HG02571 (cell line): Measurements from ENCODE around the gene NPAS1.

Experiments used
- ATAC-seq: cut with Tn5 transposase; IDR thresholded peaks from one replicate; pipeline ENCODE4 v1.9.1; 2021; ENCODE audit warnings: mild to moderate bottlenecking, moderate library complexity; ENCODE audit not compliant: unreplicated experiment

The NPAS1 gene, protein sequence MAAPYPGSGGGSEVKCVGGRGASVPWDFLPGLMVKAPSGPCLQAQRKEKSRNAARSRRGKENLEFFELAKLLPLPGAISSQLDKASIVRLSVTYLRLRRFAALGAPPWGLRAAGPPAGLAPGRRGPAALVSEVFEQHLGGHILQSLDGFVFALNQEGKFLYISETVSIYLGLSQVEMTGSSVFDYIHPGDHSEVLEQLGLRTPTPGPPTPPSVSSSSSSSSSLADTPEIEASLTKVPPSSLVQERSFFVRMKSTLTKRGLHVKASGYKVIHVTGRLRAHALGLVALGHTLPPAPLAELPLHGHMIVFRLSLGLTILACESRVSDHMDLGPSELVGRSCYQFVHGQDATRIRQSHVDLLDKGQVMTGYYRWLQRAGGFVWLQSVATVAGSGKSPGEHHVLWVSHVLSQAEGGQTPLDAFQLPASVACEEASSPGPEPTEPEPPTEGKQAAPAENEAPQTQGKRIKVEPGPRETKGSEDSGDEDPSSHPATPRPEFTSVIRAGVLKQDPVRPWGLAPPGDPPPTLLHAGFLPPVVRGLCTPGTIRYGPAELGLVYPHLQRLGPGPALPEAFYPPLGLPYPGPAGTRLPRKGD

DNA sequence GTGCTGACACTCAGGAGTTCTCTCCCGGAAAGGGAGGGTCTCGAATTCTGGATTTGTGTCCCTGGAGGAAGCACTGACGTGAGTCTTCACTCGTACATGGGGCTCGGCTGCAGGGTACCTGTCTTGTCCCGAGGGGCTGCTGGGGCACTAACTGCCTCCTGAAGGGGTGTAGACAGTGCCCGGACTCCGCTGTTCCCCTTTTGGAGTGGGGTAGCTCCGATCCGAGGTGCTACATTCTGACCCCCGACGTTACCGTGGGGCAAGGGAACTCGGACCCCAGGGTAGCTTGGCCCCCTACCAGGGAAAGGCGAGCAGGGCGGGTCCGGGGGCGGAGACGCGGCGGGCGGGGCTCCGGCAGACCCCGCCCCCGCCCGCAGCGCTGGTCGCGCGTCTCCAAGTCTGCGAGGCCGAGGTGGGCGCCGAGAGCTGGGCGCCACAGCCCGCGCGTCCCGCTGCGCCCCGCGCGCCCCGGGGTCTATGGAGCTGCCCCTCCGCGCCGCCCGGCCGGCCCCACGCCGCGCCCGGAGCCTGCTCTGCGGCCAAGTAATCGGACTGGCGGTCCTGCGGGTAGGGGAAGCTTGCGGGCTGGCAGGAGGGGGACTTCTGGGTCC lies at the start of gene NPAS1:
NPAS1 (plus strand) TSS at position 407 of the 611 bp plus-strand sequence. CDS start 1,211 bp downstream, outside the sequence.
- no peak for ATAC-seq

DNA sequence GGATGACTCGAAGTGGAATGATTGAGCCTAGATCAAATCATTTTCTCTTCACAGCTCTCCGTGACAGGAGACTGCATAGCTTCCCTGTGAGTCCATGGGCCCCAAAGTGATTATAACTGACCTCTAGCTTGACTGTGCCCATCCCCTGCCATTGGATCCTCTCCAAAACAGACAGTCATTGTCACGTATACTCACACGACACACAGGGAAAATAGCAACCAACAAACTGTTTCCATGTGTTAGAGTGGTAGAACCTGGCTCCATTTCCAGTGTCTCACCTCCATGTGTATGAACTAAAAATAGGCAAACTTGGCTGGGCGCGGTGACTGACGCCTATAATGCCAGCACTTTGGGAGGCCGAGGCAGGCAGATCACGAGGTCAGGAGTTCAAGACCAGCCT lies 48.8 kb upstream of the NPAS1 start:
- ATAC-seq, result no peak

DNA sequence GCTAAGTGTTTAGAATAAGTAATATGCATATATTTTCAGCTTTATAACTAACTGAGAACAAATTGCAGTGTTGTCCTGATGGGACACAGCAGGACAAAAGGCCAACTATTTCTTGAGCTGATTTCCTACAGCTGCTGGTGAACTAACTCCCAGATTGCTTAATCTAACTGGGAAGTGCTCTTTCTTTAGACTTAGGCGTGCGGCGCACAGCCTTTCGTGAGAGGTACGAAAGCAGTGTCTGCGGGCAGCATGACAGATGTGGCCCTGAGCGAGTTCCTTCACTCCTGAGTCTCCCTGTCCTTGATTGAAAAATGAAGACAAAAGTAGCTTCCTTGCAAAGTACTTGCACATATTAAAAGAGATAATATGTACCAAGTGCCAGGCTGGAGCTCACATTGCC lies 47.3 kb upstream of the NPAS1 start:
- no peak for ATAC-seq

DNA sequence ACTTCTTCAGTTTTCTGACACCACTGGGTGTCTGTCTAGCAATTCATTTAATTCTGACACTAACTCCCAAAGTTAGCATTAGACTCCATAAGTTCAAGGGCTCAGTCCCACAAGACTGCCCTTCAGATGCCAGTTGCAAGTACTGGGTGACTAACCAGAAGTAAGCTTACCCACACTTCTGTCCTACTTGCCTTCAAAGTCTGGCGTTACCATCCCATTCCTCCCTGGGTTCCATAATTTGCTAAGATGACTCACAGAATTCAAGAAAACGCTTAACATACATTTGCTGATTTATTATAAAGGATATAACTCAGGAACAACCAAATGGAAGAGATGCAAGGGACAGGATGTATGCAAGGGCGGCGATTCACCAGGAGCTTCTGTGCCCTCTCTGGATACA lies 45.5 kb upstream of the NPAS1 start:
- no peak for ATAC-seq

DNA sequence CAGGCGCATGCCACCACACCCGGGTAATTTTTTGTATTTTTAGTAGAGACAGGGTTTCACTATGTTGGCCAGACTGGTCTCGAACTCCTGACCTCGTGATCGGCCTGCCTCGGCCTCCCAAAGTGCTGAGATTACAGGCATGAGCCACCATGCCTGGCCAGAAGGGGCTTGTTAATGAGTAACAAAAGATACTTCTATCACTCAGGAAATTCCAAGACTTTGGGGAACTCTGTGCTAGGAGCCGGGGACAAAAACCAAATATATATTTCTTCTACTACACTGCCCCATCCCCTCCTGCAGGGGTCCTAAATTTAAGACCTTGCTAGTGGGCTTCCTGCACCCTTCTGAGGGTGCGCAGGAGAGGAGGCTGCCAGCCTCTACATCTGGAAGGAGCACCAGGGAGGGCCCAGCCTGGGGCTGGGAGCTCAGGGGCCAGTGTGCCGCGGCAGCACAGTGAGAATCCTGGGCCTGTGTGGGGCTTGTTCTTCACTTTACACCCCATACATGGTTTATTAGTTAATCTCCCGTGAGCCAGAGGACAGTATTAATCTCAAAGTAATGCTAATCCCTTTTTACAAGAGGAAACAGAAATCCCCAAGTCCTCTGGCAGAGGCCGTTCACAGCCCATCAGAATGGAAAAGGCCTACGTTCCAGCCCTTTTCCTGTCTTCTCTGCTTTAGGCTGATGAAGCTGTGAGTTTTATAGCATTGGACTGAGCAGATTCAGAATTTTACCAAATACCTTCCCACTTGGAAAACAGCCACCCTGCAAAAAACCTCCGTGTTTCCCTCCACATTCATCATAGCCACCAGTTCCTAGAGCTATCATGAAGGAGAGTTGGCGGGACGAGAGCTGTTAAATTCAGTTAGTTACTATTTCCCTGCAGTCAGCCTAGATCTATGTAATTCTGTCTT lies 44.4 kb upstream of the NPAS1 start:
- no peak for ATAC-seq

DNA sequence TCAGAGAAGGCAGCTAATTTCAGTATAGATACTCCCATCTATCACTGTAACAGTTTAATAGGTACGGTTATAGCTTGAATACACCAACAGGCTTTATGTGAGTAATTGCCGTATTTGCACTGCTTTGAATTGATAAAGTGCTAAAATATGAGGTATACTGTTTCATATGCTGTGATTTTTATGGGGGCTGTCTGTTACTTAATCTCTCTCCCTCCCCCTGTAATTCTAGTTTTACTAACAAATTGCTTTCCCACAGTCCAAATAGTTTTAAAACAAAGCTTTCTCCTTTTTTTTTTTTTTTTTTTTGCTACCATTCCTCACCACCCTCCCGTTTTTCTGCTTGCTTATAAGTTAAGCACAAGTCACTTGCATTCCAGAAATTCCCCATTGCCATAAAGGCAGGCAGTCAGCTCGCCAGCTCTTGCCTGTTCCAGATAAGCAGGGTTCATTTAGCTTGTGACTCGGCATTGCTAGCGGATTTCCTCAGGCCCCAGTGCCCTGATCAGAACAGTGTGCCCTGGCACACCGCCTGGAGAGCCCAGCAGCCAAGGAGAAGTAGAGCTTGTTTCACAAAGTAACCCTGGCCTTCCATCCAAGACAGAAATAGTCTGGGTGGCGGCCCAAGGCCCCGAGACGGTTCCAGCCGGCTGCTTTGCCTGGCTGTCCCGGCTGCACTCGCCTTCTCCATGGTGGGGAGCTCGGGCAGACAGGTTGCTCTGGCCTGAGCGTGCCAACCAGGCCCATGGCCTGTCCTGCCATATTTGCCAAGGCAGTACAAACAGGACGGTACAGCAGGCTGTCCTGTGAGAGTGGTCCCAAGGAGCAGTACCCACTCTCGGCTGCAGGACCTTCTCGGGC lies 43.5 kb upstream of the NPAS1 start:
- ATAC-seq, result no peak

DNA sequence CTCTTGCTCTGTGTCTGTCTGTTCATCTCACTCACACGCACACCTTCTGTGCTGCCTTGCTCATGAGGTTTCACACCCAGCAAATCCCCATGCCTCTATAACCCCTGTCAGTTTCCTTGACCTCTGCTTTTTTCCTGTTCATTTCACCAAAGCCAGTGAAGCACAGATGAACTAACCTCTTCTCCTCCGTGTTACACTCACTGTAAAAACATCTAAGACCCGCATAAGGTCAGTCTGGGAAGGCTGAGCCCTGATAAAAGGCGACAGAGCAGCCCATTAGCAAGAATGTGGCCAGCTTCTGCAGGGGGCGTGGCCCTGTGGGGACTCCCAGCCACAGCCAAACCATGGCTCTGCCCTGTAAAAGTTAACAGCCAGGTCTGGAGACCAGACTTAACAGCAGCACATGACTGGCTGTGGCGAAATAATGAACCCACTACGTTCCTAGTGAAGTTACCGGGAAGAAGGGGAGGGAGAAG lies 42.8 kb upstream of the NPAS1 start:
- no peak for ATAC-seq

DNA sequence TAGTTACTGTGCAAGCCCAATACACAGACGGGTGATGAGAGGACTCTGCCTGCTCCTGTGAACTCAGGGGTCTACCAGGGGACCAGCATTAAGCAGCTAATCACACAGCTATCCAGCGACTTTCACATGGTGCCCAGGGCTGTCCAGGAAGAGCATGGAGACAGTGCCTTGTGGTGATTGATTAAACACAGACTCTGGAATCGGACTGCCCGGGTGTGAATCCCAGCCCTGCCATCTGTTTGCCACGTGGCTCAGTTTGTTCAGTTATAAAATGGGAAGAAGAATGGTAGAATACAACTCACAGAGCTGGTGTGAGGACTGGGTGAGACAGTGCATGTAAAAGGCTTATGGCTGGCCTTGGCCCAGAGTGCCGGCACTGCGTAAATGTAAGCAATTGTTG lies 42.1 kb upstream of the NPAS1 start:
- no peak for ATAC-seq

DNA sequence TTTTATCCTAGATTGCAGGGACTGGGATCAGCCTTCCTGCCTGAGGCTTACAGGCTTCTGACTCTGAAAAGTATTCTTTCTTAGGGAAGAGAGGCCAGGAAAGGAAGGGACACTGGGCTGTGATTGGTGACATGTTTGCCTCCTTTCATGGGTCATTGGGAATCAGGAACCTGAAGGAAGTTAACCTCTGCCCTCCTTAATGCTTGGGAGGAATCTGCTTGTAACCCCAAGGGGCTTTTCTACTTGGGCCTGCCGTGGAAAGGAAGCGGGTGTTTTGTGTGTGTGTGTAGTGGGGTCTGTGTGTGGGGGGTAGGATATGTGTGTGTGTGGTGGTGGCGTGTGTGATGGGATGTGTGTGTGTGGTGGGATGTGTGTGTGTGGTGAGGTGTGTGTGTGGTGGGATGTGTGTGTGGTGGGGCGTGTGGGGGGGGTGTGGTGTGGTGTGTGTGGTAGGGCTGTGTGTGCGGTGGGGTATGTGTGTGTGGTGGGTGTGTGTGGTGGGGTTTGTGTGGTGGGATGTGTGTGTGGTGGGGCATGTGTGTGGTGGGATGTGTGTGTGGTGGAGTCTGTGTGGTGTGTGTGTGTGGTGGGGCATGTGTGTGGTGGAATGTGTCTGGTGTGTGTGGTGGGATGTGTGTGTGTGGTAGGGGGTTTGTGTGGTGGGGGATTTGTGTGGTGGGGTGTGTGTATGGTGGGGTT lies 41.3 kb upstream of the NPAS1 start:
- ATAC-seq, result no peak

DNA sequence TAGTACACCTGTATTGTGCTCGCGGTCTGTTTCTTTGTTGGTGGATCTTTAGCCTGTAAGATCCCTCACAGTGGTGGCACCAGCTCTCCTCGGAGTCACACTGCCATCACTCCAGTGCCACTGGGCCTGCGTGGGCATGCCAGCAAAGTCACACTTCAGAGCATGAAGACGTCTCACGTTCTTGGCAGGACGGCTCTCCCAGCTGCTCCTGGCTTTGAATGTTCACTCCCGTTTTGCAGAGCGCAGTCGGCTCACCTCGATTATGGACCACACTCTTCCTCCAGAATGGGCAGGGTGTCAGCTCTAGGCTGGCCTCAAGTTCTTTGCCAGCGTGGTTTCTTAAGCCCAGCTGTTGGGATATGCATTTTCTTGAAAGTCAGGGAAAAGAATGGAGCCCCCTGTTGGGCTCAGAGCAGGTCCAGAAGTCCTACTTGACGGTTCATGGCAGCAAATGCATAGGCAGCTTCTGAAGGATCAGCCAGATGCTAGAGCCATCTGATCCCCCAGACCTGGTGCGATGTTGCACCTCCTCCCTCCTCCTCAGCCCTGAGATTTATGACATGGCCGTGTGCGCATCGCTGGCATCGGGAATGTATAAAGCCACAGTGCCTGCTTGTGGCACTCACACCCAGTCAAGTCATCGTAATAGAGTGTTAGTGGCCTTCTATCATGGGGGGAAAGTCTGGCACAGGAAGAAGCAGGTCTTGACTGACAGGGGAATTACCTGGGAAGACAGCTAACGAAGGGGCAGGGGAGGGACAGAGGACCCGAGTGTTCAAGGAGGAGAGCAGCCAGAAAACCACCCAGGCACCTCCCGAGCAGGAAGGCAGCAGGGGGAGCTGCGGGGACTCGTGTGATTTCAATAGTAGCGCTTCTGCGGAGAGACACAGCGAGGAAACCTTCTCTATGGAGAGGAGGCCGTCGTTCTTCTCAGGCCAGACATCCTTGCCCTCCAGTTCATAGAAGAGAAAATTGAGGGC lies 40.2 kb upstream of the NPAS1 start:
- no peak for ATAC-seq

DNA sequence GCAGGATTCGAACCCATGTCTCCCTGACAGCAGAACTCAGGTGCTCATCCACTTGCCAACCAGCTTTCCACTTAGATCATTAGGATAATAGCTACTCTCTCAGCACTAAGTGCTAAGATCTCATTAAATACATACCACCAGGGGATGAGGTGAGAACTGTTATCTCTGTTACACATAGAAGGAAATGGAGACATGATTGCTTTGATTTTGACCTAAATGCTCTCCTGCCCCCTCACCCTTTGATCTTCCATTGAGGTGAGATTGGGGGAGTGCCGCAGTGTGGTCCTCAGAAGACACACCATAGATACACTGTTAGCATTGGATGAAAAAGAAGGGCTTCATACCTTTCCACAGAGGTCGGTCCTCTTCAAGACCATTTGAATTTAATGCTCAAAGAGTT lies 38.9 kb upstream of the NPAS1 start:
- ATAC-seq, result no peak

DNA sequence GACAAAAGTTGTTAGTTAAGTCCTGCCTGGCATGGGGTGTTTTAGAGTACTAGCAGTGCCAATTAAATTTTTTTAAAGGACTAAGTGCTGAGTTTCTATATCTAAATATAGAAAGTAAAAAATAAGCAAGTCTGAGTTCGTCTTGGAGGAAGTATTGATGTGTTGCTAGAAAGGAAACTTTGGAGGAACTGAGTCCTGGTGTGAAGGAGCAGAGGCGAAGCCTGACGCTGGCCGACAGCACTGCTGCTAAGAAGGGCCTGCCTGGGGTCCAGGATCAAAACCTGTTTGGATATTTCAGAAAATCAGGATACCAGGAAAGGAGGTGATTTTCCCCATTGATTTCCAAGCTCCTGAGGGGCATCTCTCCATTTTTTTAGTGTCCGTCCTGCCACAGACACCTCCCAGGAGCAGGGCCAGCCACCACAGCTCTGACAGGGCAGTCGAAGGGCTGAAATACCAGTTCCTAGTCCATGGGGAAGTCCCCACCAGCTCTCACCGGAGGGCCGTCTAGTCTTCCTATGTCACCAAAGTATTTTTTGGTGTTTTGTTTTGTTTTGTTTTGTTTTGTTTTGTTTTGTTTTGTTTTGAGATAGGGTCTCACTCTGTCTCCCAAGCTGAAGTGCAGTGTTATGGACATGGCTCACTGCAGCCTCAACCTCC lies 38.2 kb upstream of the NPAS1 start:
- ATAC-seq, result no peak

DNA sequence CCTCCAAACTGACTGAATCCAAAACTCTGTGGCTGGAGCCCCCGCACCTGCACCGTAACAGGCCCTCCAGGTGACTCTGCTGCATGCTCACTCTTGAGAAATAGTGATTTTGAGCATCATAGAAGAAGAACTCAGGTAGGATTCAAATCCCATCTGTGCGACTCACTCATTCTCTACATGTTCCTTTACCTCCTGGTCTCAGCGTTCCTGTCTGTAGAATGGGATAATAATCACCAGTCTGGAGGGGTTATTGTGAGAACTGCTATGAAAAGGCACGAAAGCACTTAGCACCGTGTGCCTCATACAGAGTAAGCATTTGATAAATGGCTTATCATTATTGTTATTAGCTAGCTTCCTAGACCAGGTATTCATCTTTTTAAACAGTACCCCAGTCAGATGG lies 36.5 kb upstream of the NPAS1 start:
- no peak for ATAC-seq

DNA sequence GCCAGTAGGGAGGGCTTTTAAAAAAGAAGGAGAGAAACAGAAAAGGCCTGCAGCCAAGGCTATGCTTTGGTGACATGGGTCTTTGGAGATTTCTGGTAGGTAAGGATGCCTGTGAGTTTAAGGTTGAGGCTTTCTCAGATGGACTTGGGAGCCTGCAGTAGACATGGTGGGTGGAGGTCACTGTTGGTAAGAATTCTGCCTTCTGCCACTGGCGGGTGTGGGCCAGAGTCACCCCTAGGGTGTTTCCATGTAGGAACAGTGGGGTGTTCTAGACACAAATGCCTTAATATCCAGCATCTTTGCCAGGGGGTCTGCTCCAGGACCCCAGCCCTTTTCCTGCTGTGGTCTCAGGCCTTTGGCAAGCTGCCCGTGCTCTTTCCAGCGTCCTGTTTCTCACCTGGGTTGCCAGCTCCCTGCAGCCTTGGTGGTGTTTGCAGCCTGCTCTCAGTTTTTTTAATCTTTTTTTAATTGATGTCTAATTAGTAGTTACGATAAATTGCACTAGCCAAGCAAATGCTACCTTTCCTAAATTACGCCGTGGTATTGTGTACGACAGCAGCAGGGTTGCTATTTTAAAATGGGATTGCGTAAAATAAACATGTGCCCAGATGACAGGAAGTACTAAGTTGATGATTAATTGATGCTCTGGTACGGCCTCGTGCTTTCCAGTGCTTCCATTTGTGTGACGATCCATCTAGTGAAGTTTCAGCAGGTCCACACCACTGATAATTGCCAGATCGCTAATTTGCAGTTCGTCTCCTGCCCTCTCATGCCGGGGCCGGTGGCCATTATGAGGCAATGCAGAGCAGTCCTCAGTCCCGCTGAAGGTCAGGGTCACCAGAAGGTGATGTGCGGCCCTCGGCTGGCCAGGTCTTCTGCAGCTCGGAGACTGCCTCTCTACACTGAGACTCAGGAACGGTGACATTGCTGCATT lies 35.3 kb upstream of the NPAS1 start:
- ATAC-seq, result no peak

DNA sequence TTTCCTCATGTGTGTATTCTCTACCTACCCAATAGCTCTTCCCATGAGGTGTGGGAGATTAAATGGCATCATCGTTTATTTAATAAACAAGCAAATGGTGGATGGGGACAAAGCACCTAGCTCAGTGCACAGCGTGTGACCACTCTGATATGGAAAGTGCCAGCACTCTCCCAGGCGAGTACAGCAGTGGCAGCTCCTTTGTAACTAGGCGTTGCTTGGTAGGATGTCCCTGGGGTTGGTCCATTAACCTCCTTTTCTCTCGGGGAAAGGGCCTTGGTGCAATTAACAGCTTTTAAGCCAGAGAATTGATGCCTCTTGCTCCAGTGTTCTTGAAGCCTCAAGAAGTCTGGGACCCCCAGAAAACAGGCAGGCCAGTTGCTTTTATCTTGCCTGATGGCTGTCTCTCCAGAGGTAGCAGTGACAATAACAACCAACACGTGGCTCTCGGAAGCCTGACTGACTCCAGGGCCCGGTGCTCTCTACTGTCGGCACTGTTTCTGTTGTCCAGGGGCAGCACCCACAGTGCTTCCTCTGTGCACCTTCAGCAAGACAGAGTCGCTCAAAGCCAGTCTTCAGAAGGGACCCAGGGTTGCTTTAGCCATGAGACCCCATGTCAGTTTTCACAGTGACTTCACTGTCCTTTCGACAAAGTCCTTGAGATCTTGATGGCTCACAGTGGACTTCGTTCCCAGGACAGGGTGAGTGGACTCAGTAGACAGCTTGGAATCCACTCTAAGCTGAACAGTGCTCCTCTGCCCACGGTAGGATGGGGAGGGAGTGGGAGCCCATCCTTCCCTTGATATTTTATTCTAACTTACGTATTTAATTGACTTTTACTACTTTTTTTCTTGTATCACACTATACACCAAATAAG lies 33.9 kb upstream of the NPAS1 start:
- ATAC-seq, result no peak
